Activated naive CD4-positive, alpha-beta T cell treated with anti-CD3 and anti-CD28 coated beads, Interleukin-2, amount 50 U/mL, for 72 hours (primary cell): Measurements from ENCODE around the gene TRDN. TPM values are rescaled to one million over a fixed set of nuclear protein-coding genes. Genes with fewer than 3 reads are reported as not detected.

Experiments used
- ATAC-seq, 2 donors: fragments of 150-1000 bp; cut with Tn5 transposase; 2 replicates each; pipeline ENCODE4 v1.10.0; 2021; ENCODE audit warnings: mild to moderate bottlenecking in 2 of 2, moderate library complexity in 2 of 2
- DNase-seq, 2 donors: peaks; one replicate each; pipeline ENCODE4 v3.0.0; 2021 to 2022; ENCODE audit warnings: low spot score in 2 of 2
- H3K27ac Mint-ChIP-seq, 2 donors: one replicate each; pipeline ENCODE4 v1.8.0; 2022; ENCODE audit warnings: mild to moderate bottlenecking in 2 of 2, mixed read lengths in 2 of 2
- H3K36me3 Mint-ChIP-seq, 2 donors: one replicate each; pipeline ENCODE4 v1.8.0; 2022; ENCODE audit warnings: mixed read lengths in 2 of 2
- H3K9me3 Mint-ChIP-seq, 2 donors: one replicate each; pipeline ENCODE4 v1.8.0; 2022; ENCODE audit warnings: mixed read lengths in 2 of 2
- total RNA-seq, 2 donors: library from RNA; stranded (reverse); gene quantifications; one replicate each; pipeline ENCODE4 v1.2.3, GENCODE V29; 2022

TRDN gene
- total RNA-seq, 2 donors from 2014 or later = not detected

- Mint-ChIP-seq H3K27ac (no peak overlapping the region), H3K36me3 (no peaks in the 10 kb centered on the region), H3K9me3 (peaks cover 17 to 23% of the 10 kb centered on the region in 2 donors)
- no peak for ATAC-seq
- DNase-seq = no peak
Observed at GRCh38 chr6:123549476-123549875, 87.3 kb downstream of the TRDN start.

- H3K36me3 Mint-ChIP-seq = no peaks in the 10 kb centered on the region
- DNase-seq (no peak), ATAC-seq (no peak)
- no peak overlapping the region for H3K27ac Mint-ChIP-seq
- H3K9me3 Mint-ChIP-seq = peaks cover 6 to 12% of the 10 kb centered on the region in 2 donors
Observed at GRCh38 chr6:123547216-123547978, 89.4 kb downstream of the TRDN start.

GRCh38 chr6:123546537-123546936 lies 90.2 kb downstream of the TRDN start:
- Mint-ChIP-seq H3K9me3 (peaks cover 6 to 12% of the 10 kb centered on the region in 2 donors), H3K36me3 (no peaks in the 10 kb centered on the region), H3K27ac (no peak overlapping the region)
- ATAC-seq = no peak
- DNase-seq = no peak

DNA sequence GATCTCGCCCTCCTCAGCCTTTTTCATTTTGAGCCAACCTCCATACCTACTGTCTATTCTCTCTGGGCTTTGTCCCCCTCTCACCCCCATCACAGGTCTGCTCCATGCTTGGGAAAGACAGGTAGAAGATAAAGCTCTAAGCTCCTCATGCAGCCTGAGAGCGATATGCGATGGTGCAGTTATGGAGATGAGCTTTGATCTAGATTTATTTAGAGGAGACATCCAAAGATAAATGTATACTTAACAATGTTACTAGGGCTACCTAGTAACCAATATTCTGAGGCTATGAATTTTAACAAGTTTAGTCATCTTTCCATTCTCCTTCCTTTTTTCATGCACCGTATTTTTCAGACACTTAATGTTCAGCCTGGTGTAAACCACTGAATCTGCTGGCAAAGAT lies 95.3 kb downstream of the TRDN start:
- DNase-seq = no peak
- H3K36me3 Mint-ChIP-seq = no peaks in the 10 kb centered on the region
- no peak for ATAC-seq
- H3K27ac Mint-ChIP-seq = no peak overlapping the region
- no peaks in the 10 kb centered on the region for H3K9me3 Mint-ChIP-seq

DNA sequence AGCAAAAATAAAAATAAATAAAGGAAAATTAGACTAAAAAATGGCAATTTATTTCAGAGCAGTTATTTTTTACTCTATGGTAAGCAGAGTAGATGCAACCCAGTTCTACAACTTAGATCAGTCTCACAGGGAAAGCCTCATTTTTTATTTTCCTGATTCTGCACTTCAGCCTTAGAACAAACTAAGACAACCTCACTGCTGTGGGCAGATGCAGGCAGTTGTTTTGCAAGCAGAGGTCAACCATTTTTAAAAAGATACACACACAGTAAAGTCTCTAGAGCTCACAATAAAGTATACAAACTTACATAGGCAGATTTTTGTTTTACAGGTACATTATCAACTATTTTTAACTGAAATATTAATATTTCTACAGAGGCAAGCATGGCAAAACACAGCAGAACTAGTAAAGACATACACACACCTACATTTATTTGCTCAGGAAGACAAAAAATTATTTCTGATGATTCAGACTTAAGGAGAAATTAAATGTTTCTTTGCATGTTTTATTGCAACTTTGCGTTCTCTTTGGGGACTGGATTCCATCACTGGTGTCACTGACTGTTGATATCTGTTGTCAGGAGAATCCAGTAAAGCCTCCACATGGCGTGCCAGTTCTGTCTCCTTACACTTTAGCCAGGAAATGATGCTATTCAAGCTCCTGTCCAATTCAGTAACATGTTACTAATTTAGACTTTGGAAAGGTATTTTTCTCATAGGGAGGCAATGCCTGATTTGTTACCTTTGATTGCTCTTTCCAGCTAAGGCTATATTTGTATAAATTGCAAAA lies 102.7 kb downstream of the TRDN start:
- no peak for DNase-seq
- Mint-ChIP-seq H3K9me3 (peaks cover 0 to 5% of the 10 kb centered on the region in 2 donors), H3K36me3 (no peaks in the 10 kb centered on the region), H3K27ac (no peak overlapping the region)
- ATAC-seq = no peak

GRCh38 chr6:123529843-123530242 lies 106.9 kb downstream of the TRDN start:
- no peak for ATAC-seq
- peaks cover 3 to 9% of the 10 kb centered on the region in 2 donors for H3K9me3 Mint-ChIP-seq
- no peak for DNase-seq
- no peaks in the 10 kb centered on the region for H3K36me3 Mint-ChIP-seq
- no peak overlapping the region for H3K27ac Mint-ChIP-seq

- Mint-ChIP-seq H3K36me3 (no peaks in the 10 kb centered on the region), H3K9me3 (peaks cover 3 to 9% of the 10 kb centered on the region in 2 donors), H3K27ac (no peak overlapping the region)
- ATAC-seq (no peak), DNase-seq (no peak)
Observed at GRCh38 chr6:123529058-123529457, 107.7 kb downstream of the TRDN start.

DNA sequence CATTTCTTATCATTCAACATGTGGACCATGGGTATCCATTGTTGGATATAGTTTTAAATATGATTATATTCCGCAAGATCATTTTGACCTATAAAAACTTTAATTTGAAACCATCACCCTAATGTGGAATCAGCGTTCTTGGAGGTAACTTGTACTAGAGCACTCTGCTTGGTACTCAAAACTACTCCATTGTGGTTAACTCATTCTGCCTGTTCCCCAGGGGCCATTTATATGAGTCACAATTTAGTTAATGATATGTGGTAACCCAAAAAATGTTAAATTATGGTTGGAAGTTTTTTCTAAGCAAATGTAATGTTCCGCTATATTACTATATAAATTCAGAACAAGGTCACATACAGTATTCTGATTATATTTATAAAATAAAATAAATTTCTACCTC lies 109.3 kb downstream of the TRDN start:
- peaks cover 12 to 18% of the 10 kb centered on the region in 2 donors for H3K9me3 Mint-ChIP-seq
- DNase-seq (no peak), ATAC-seq (no peak)
- H3K27ac Mint-ChIP-seq = no peak overlapping the region
- no peaks in the 10 kb centered on the region for H3K36me3 Mint-ChIP-seq

DNA sequence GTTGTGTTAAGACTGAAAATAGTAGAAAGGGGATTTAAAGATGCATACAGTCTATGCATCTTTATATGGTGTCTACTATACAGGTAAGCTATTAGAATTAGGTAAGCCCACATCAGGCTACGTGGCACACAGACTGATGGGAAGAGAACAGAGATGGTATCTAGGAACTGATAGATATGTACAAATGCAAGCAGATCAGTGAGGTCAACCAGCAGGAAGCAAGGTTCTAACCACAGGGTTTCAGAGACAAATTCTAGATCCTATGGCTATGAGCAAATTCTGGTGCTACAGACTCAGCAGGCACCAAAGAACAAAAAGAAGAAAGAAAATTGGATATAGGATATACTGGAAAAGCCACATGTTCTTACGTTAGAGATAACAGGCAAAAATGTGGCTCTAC lies 110.6 kb downstream of the TRDN start:
- H3K36me3 Mint-ChIP-seq = no peaks in the 10 kb centered on the region
- no peak for DNase-seq
- no peak overlapping the region for H3K27ac Mint-ChIP-seq
- peaks cover 12 to 13% of the 10 kb centered on the region in 2 donors for H3K9me3 Mint-ChIP-seq
- ATAC-seq = no peak

GRCh38 chr6:123524781-123525180 lies 112.0 kb downstream of the TRDN start:
- peaks cover 12 to 13% of the 10 kb centered on the region in 2 donors for H3K9me3 Mint-ChIP-seq
- H3K27ac Mint-ChIP-seq = no peak overlapping the region
- no peak for ATAC-seq
- DNase-seq = no peak
- H3K36me3 Mint-ChIP-seq = no peaks in the 10 kb centered on the region

GRCh38 chr6:123520217-123520616 lies 116.5 kb downstream of the TRDN start:
- no peaks in the 10 kb centered on the region for H3K36me3 Mint-ChIP-seq
- no peak overlapping the region for H3K27ac Mint-ChIP-seq
- peaks cover 12% of the 10 kb centered on the region in 2 donors for H3K9me3 Mint-ChIP-seq
- DNase-seq (no peak), ATAC-seq (no peak)

- Mint-ChIP-seq H3K36me3 (no peaks in the 10 kb centered on the region), H3K27ac (no peak overlapping the region), H3K9me3 (peaks cover 12 to 16% of the 10 kb centered on the region in 2 donors)
- DNase-seq = no peak
- no peak for ATAC-seq
Observed at GRCh38 chr6:123519189-123519505, 117.6 kb downstream of the TRDN start.

GRCh38 chr6:123518441-123519188 lies 118.1 kb downstream of the TRDN start:
- H3K9me3 Mint-ChIP-seq = peaks cover 12 to 16% of the 10 kb centered on the region in 2 donors
- DNase-seq = no peak
- no peak for ATAC-seq
- H3K36me3 Mint-ChIP-seq = no peaks in the 10 kb centered on the region
- H3K27ac Mint-ChIP-seq = no peak overlapping the region

- Mint-ChIP-seq H3K36me3 (no peaks in the 10 kb centered on the region), H3K27ac (no peak overlapping the region), H3K9me3 (peaks cover 4 to 8% of the 10 kb centered on the region in 2 donors)
- DNase-seq = no peak
- no peak for ATAC-seq
Observed at GRCh38 chr6:123515715-123516114, 121.0 kb downstream of the TRDN start.

- DNase-seq (no peak), ATAC-seq (no peak)
- H3K36me3 Mint-ChIP-seq = no peaks in the 10 kb centered on the region
- H3K9me3 Mint-ChIP-seq = peaks cover 0 to 11% of the 10 kb centered on the region in 2 donors
- H3K27ac Mint-ChIP-seq = no peak overlapping the region
Observed at GRCh38 chr6:123509112-123509511, 127.6 kb downstream of the TRDN start.

- H3K27ac Mint-ChIP-seq = no peak overlapping the region
- DNase-seq = no peak
- no peaks in the 10 kb centered on the region for H3K36me3 Mint-ChIP-seq
- peaks cover 0 to 11% of the 10 kb centered on the region in 2 donors for H3K9me3 Mint-ChIP-seq
- ATAC-seq = no peak
Observed at GRCh38 chr6:123508290-123508689, 128.5 kb downstream of the TRDN start.

- H3K27ac Mint-ChIP-seq = no peak overlapping the region
- DNase-seq = no peak
Observed at GRCh38 chr6:123507582-123507981, 129.2 kb downstream of the TRDN start.

More at GRCh38 chr6:123507582-123507981, 129.2 kb downstream of the TRDN start:
- Mint-ChIP-seq H3K36me3 (no peaks in the 10 kb centered on the region), H3K9me3 (peaks cover 0 to 11% of the 10 kb centered on the region in 2 donors)
- ATAC-seq = no peak
